Endothelial cell (in vitro differentiated cells): ENCODE data around the gene SPTBN5. TPM values are rescaled to one million over a fixed set of nuclear protein-coding genes. Genes with fewer than 3 reads are reported as not detected.
A peak's percentile ranks its signal among the peaks of the same experiment; 100 is the strongest.

Experiments used
- DNase-seq: peaks from one replicate; pipeline ENCODE4 v3.0.0; 2021; ENCODE audit warnings: low spot score
- H3K27ac Mint-ChIP-seq: one replicate; pipeline ENCODE4 v1.8.0; 2021; ENCODE audit warnings: mixed read lengths, inconsistent platforms; ENCODE audit not compliant: unreplicated experiment
- H3K27me3 Mint-ChIP-seq: one replicate; pipeline ENCODE4 v1.8.0; 2021; ENCODE audit warnings: mild to moderate bottlenecking, moderate library complexity, mixed read lengths, inconsistent platforms; ENCODE audit not compliant: unreplicated experiment
- H3K36me3 Mint-ChIP-seq: one replicate; pipeline ENCODE4 v1.8.0; 2021; ENCODE audit warnings: mild to moderate bottlenecking, low read depth, mixed read lengths, inconsistent platforms; ENCODE audit not compliant: unreplicated experiment
- H3K4me1 Mint-ChIP-seq: one replicate; pipeline ENCODE4 v1.8.0; 2021; ENCODE audit warnings: mild to moderate bottlenecking, mixed read lengths, inconsistent platforms; ENCODE audit not compliant: unreplicated experiment
- H3K4me3 Mint-ChIP-seq: one replicate; pipeline ENCODE4 v1.8.0; 2021; ENCODE audit warnings: mild to moderate bottlenecking, mixed read lengths, inconsistent platforms; ENCODE audit not compliant: unreplicated experiment
- H3K9me3 Mint-ChIP-seq: one replicate; pipeline ENCODE4 v1.8.0; 2021; ENCODE audit warnings: mixed read lengths, inconsistent platforms; ENCODE audit not compliant: unreplicated experiment
- total RNA-seq: library from RNA; stranded (reverse); fragmentation: NEBNext Ultra II Directional; extraction: Animal tissue kit (Norgen Biotek cat#: 25700); gene quantifications from one replicate; pipeline ENCODE4 v1.2.1, GENCODE V29; 2021; ENCODE audit not compliant: unreplicated experiment
- TF ChIP-seq, protein P1 (sequence below): fragments of 200-600 bp; sonication (generic); IDR thresholded peaks from one replicate; pipeline ENCODE4 v1.5.0; 2021; ENCODE audit warnings: antibody characterized with exemption; ENCODE audit not compliant: unreplicated experiment

The SPTBN5 gene
- total RNA-seq, 1 donor from 2014 or later = 9.4 TPM

DNA sequence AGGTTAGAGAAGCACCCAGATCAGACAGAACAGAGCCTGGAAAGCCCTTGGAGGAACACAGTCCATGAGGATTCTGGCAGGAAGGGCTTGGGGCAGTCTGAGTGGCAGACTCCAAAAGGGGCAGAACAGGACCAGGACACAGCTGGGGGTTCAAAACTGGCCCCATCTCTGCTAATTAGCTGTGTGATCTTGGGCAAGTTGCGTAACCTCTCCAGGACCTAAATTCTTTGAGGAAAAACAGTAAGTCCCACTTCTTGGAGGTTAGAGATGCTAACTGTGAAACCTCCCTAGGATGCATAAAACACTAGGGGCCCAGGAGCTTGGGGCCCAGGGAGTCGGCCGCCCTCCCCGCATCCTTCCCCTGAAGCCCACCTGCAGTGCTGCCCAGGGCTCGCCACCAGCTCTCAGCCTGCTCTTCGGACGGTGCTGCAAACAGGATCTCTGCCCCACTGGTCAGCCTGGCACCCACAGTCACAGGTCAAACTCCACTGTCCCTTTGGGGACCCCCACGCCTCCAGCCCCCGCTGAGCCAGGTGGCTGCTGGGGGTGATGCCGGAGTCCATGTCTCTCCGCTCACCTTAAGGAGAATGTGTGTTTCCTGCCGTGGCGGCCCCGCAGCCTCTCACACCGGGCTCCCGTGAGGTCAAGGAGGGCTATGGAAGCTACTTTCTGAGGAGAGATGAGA, 43.2 kb downstream of the SPTBN5 start:
- TF ChIP-seq, protein P1, sequence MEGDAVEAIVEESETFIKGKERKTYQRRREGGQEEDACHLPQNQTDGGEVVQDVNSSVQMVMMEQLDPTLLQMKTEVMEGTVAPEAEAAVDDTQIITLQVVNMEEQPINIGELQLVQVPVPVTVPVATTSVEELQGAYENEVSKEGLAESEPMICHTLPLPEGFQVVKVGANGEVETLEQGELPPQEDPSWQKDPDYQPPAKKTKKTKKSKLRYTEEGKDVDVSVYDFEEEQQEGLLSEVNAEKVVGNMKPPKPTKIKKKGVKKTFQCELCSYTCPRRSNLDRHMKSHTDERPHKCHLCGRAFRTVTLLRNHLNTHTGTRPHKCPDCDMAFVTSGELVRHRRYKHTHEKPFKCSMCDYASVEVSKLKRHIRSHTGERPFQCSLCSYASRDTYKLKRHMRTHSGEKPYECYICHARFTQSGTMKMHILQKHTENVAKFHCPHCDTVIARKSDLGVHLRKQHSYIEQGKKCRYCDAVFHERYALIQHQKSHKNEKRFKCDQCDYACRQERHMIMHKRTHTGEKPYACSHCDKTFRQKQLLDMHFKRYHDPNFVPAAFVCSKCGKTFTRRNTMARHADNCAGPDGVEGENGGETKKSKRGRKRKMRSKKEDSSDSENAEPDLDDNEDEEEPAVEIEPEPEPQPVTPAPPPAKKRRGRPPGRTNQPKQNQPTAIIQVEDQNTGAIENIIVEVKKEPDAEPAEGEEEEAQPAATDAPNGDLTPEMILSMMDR = no peak
- DNase-seq = no peak
- H3K36me3 Mint-ChIP-seq = peaks cover 12% of the 10 kb centered on the region
- no peaks in the 10 kb centered on the region for H3K9me3 Mint-ChIP-seq
- no peak overlapping the region for H3K4me3 Mint-ChIP-seq
- H3K27me3 Mint-ChIP-seq = peaks cover 6% of the 10 kb centered on the region
- H3K4me1 Mint-ChIP-seq = no peaks in the 10 kb centered on the region
- no peak overlapping the region for H3K27ac Mint-ChIP-seq

DNA sequence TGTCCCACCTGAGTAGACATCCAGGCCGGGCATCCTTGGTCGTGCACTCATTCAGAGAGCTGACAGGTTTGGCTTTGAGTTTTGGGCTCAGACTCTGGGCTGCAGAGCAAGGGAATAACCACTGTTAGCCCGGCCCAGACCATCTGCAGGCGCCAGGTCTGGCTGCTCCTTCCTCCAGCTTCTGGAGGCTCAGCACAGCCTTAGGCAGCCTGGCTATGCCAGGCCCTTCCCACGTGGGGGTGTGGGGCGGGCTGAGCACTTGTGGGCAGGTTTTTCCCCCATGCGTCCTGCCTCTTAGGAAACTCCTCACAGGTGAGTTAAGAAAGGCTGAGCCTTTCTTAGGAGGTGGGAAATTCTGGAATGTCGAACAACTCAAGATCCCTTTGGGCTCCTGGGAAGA, 44.0 kb downstream of the SPTBN5 start:
- no peak for DNase-seq
- peak overlapping the region; percentile 30 for H3K27ac Mint-ChIP-seq
- H3K4me1 Mint-ChIP-seq = no peaks in the 10 kb centered on the region
- no peak overlapping the region for H3K4me3 Mint-ChIP-seq
- TF ChIP-seq, protein P1 = no peak
- H3K36me3 Mint-ChIP-seq = peaks cover 12% of the 10 kb centered on the region
- H3K9me3 Mint-ChIP-seq = no peaks in the 10 kb centered on the region
- H3K27me3 Mint-ChIP-seq = peaks cover 3% of the 10 kb centered on the region

DNA sequence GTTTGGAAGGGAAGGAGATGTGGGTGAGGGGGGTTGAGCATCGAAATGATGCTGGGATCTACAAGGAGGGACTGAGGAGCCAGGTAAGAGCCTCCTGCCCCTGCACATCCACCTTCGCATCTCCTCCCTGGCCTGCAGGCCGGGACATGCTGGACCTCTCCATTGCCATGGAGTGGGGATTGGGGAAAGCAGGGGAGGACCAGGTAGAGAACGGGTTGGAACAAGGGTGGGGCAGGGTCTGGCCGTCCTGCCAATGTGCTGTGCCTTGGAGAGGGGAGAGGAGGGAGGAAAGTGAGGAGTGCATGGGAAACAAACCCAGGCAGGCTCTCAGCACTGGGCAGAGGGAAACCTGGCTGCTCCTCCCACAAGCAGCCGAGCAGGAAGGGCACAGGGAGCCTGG, 44.6 kb downstream of the SPTBN5 start:
- Mint-ChIP-seq H3K4me3 (no peak overlapping the region), H3K9me3 (no peaks in the 10 kb centered on the region), H3K27me3 (peaks cover 3% of the 10 kb centered on the region), H3K4me1 (no peaks in the 10 kb centered on the region), H3K36me3 (peaks cover 12% of the 10 kb centered on the region), H3K27ac (peak overlapping the region; percentile 9)
- TF ChIP-seq, protein P1 = no peak
- no peak for DNase-seq

DNA sequence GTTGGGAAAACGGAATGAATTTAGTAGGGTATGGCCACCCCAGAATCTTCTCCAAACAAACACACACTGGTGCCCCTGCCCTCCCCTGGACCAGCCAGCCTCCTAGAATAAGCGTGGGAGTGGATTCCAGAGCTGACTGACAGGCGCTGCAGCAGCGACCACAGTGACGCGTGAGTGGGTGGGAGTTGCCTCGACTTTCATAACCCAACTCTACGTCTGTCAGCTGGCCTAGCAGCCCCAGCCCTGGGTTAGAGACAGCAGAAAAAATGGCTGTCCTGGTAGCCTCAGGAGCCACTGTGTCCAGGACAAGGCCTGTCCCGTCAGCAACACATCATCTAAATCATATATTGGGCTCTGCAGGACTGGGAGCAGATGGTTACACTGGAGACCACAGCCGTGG, 45.2 kb downstream of the SPTBN5 start:
- TF ChIP-seq, protein P1 = no peak
- peaks cover 12% of the 10 kb centered on the region for H3K36me3 Mint-ChIP-seq
- no peaks in the 10 kb centered on the region for H3K4me1 Mint-ChIP-seq
- H3K4me3 Mint-ChIP-seq = no peak overlapping the region
- H3K27me3 Mint-ChIP-seq = peaks cover 3% of the 10 kb centered on the region
- no peak overlapping the region for H3K27ac Mint-ChIP-seq
- H3K9me3 Mint-ChIP-seq = no peaks in the 10 kb centered on the region
- no peak for DNase-seq

DNA sequence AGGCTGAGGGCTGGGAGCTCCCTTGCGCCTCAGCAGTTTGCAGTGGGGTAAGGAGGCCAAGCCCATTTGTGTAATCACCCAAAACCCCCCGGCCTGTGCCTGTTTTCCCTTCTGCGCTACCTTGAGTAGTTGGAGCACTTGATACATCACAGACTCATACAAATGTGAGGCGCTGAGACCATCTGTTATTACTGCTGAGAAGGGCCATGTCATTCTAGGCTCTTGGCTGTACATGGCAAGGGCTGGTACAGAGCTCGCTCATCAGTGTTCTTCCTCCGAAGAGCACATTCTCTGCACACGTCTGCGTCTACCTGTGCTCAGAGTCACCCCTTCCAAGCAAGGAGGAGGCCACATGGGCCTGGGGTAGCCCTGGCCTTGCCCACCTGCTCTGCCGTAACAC, 45.9 kb downstream of the SPTBN5 start:
- no peak overlapping the region for H3K4me3 Mint-ChIP-seq
- no peak overlapping the region for H3K27ac Mint-ChIP-seq
- no peaks in the 10 kb centered on the region for H3K9me3 Mint-ChIP-seq
- peaks cover 3% of the 10 kb centered on the region for H3K27me3 Mint-ChIP-seq
- no peaks in the 10 kb centered on the region for H3K4me1 Mint-ChIP-seq
- TF ChIP-seq, protein P1 = no peak
- DNase-seq = no peak
- peaks cover 12% of the 10 kb centered on the region for H3K36me3 Mint-ChIP-seq
